CD4-positive, alpha-beta memory T cell (primary cell): ENCODE measurements around the gene TMEFF1. TPM values are rescaled to one million over a fixed set of nuclear protein-coding genes. Genes with fewer than 3 reads are reported as not detected.

ENCODE experiments used
- CTCF ChIA-PET: fragments of 350-600 bp; sonication (Branson Sonifier 250); formaldehyde crosslinking; loops from one replicate; lab custom pipeline; 2021; ENCODE audit warnings: inconsistent platforms; ENCODE audit not compliant: partially characterized antibody; lab: Charles Lee
- POLR2A ChIA-PET: fragments of 350-600 bp; sonication (Branson Sonifier 250); formaldehyde crosslinking; loops from one replicate; lab custom pipeline; 2021; ENCODE audit not compliant: partially characterized antibody; lab: Charles Lee
- DNase-seq, 5 donors: peaks; one replicate each; pipeline versions ENCODE4 v3.0.0 to v3.0.0-alpha.2; 2020 to 2022; ENCODE audit warnings: mixed read lengths in 1 of 5
- H3K27ac ChIP-seq: one replicate; pipeline ENCODE4 v1.7.0; 2013; ENCODE audit warnings: low read depth, low read length
- H3K27me3 ChIP-seq: 2 replicates; pipeline ENCODE4 v1.7.0; 2013; ENCODE audit warnings: mild to moderate bottlenecking, low read length, moderate library complexity; ENCODE audit not compliant: insufficient read depth
- H3K36me3 ChIP-seq: 2 replicates; pipeline ENCODE4 v1.7.0; 2013; ENCODE audit warnings: mild to moderate bottlenecking, low read length, moderate library complexity; ENCODE audit not compliant: insufficient read depth
- H3K4me1 ChIP-seq: 2 replicates; pipeline ENCODE4 v1.7.0; 2013; ENCODE audit warnings: mild to moderate bottlenecking, low read length, moderate library complexity; ENCODE audit not compliant: insufficient read depth
- H3K4me3 ChIP-seq, 2 donors: one replicate each; pipeline ENCODE4 v1.7.0; 2013; ENCODE audit warnings: low read length in 2 of 2, mild to moderate bottlenecking in 1 of 2
- H3K9me3 ChIP-seq, 2 donors: one replicate each; pipeline ENCODE4 v1.7.0; 2013; ENCODE audit warnings: low read length in 2 of 2, control low read depth in 1 of 2; ENCODE audit not compliant: control insufficient read depth in 1 of 2
- H3K27ac Mint-ChIP-seq, 7 donors: one replicate each; pipeline ENCODE4 v1.8.0; 2020 to 2021; ENCODE audit warnings: mixed read lengths in 7 of 7, mild to moderate bottlenecking in 6 of 7, inconsistent platforms in 3 of 7, moderate library complexity in 3 of 7
- H3K27me3 Mint-ChIP-seq, 2 donors: one replicate each; pipeline ENCODE4 v1.8.0; 2020 to 2021; ENCODE audit warnings: mixed read lengths in 2 of 2
- H3K36me3 Mint-ChIP-seq, 2 donors: one replicate each; pipeline ENCODE4 v1.8.0; 2020 to 2021; ENCODE audit warnings: mixed read lengths in 2 of 2, inconsistent platforms in 1 of 2, mild to moderate bottlenecking in 1 of 2
- H3K4me1 Mint-ChIP-seq, 4 donors: one replicate each; pipeline ENCODE4 v1.8.0; 2020 to 2021; ENCODE audit warnings: mixed read lengths in 4 of 4, mild to moderate bottlenecking in 1 of 4
- H3K4me3 Mint-ChIP-seq, 8 donors: one replicate each; pipeline ENCODE4 v1.8.0; 2020 to 2021; ENCODE audit warnings: mixed read lengths in 8 of 8, mild to moderate bottlenecking in 7 of 8, moderate library complexity in 6 of 8, inconsistent platforms in 3 of 8
- H3K9me3 Mint-ChIP-seq, 8 donors: one replicate each; pipeline ENCODE4 v1.8.0; 2020 to 2021; ENCODE audit warnings: mixed read lengths in 8 of 8, mild to moderate bottlenecking in 5 of 8, inconsistent platforms in 3 of 8, moderate library complexity in 1 of 8
- intact Hi-C: fragments of 100-400 bp; cut with micrococcal nuclease; formaldehyde crosslinking; loops from one replicate; pipeline ENCODE4 v1.15.1; 2023
- polyA plus RNA-seq, 2 donors: library from polyadenylated mRNA; unstranded; fragments of 300-500 nt; fragmentation: Illumina TruSeq; gene quantifications; one replicate each; pipeline ENCODE4 v1.2.3, GENCODE V29; 2021
- total RNA-seq, 2 experiments: library from RNA; stranded (reverse); gene quantifications; one replicate each; pipeline ENCODE4 v1.2.3, GENCODE V29; 2021

TMEFF1 gene
- not detected for total RNA-seq
- not detected for polyA plus RNA-seq

GRCh38 chr9:100472788-100473275 is at the start of gene TMEFF1:
Gene TMEFF1, plus strand, starts transcription at chr9:100473149. Its CDS starts 396 bp downstream, at chr9:100473545.
- DNase-seq, result peak in 4 of 5 donors; percentile 6 to 39 (median 10)
- Mint-ChIP-seq H3K27ac (no peak within 1 kb of the TSS), H3K9me3 (no peaks in the 10 kb centered on the region), H3K36me3 (peaks cover 0 to 2% of the 10 kb centered on the region in 2 donors), H3K4me1 (peaks cover 2 to 10% (median 7%) of the 10 kb centered on the region in 4 donors), H3K4me3 (peak within 1 kb of the TSS; percentile 67 to 85 (median 80)), H3K27me3 (peaks cover 25% of the 10 kb centered on the region in 2 donors)
- ChIA-PET POLR2A (no interaction called here), CTCF (no interaction called here)
- Histone ChIP-seq H3K9me3 (no peaks in the 10 kb centered on the region), H3K27me3 (peaks cover 15% of the 10 kb centered on the region), H3K4me3 (peak within 1 kb of the TSS in 1 of 2 donors; percentile 35), H3K4me1 (no peaks in the 10 kb centered on the region), H3K36me3 (no peaks in the 10 kb centered on the region), H3K27ac (no peak within 1 kb of the TSS)
- intact Hi-C loops, result no loop called here

GRCh38 chr9:100425758-100426157 is 47.2 kb upstream of the TMEFF1 start:
- H3K36me3 ChIP-seq, result no peaks in the 10 kb centered on the region
- POLR2A ChIA-PET, result interaction anchor here (2.3 to 2.5 kb wide), 2 partner anchors 73 to 173 kb away, joined by 6 to 14 read pairs; partner anchors contain the start of gene TEX10
- no peaks in the 10 kb centered on the region for H3K27me3 ChIP-seq
- peak overlapping the region in 3 of 7 donors; percentile 15 to 97 (median 95) for H3K27ac Mint-ChIP-seq
- H3K9me3 ChIP-seq, result no peaks in the 10 kb centered on the region
- H3K4me1 ChIP-seq, result peaks cover 26% of the 10 kb centered on the region
- peak overlapping the region; percentile 66 to 99 (median 96) for H3K4me3 Mint-ChIP-seq
- no peaks in the 10 kb centered on the region for H3K9me3 Mint-ChIP-seq
- H3K27me3 Mint-ChIP-seq, result peaks cover 1 to 3% of the 10 kb centered on the region in 2 donors
- peaks cover 25 to 46% (median 33%) of the 10 kb centered on the region in 4 donors for H3K4me1 Mint-ChIP-seq
- DNase-seq, result no peak
- intact Hi-C loops, result loop anchor here (1.0 to 5.0 kb wide), 4 partner anchors 73 to 603 kb away; partner anchors contain the start of genes ERP44, INVS, NR4A3 and TEX10
- H3K36me3 Mint-ChIP-seq, result peaks cover 0 to 8% of the 10 kb centered on the region in 2 donors
- no peak overlapping the region for H3K4me3 ChIP-seq
- CTCF ChIA-PET, result interaction anchor here (1.2 to 2.0 kb wide), 2 partner anchors 12 to 15 kb away, joined by 4 to 17 read pairs; no protein-coding TSS in a partner anchor
- H3K27ac ChIP-seq, result no peak overlapping the region

DNA sequence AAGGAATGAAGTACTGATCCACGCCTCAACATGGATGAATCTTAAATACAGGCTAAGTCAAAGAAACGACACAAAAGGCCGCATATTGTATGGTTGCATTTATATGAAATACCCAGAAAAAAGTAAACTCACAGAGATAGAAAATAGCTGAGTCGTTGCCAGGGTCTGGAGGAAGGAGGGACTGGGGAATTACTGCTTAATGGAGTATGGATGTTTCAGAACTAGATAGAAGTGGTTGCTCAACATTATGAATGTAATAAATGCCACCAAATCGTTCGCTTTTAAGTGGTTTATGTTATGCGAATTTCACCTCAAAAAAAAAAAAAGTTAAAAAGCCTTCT is 46.8 kb upstream of the TMEFF1 start:
- Histone ChIP-seq H3K27me3 (no peaks in the 10 kb centered on the region), H3K27ac (peak overlapping the region; percentile 27), H3K4me3 (peak overlapping the region in 1 of 2 donors; percentile 72), H3K4me1 (peaks cover 26% of the 10 kb centered on the region), H3K36me3 (no peaks in the 10 kb centered on the region), H3K9me3 (no peaks in the 10 kb centered on the region)
- ChIA-PET CTCF (interaction anchor here (0.7 to 2.0 kb wide), 5 partner anchors 9 to 102 kb away, joined by 3 to 17 read pairs (median 4); partner anchors contain the start of gene TEX10), POLR2A (interaction anchor here (0.9 to 2.5 kb wide), 5 partner anchors 15 to 605 kb away, joined by 3 to 14 read pairs (median 6); partner anchors contain the start of gene TEX10)
- Mint-ChIP-seq H3K27me3 (peaks cover 1 to 3% of the 10 kb centered on the region in 2 donors), H3K4me1 (peaks cover 25 to 46% (median 33%) of the 10 kb centered on the region in 4 donors), H3K27ac (peak overlapping the region in 6 of 7 donors; percentile 92 to 97 (median 95)), H3K4me3 (peak overlapping the region; percentile 94 to 99 (median 96)), H3K36me3 (peaks cover 0 to 8% of the 10 kb centered on the region in 2 donors), H3K9me3 (no peaks in the 10 kb centered on the region)
- intact Hi-C loops, result loop anchor here (1.0 to 5.0 kb wide), 4 partner anchors 74 to 604 kb away; partner anchors contain the start of genes ERP44, INVS, NR4A3 and TEX10
- no peak for DNase-seq

GRCh38 chr9:100426530-100427365 is 46.2 kb upstream of the TMEFF1 start, which contains the start of gene MSANTD3:
Gene MSANTD3, plus strand, starts transcription at chr9:100427143. Its CDS starts 14,796 bp downstream, at chr9:100441939.
- Mint-ChIP-seq H3K27ac (peak within 1 kb of the TSS; percentile 92 to 97 (median 95)), H3K4me1 (peaks cover 27 to 50% (median 35%) of the 10 kb centered on the region in 4 donors), H3K9me3 (no peaks in the 10 kb centered on the region), H3K4me3 (peak within 1 kb of the TSS; percentile 94 to 99 (median 96)), H3K36me3 (peaks cover 0 to 8% of the 10 kb centered on the region in 2 donors), H3K27me3 (peaks cover 1% of the 10 kb centered on the region in 2 donors)
- CTCF ChIA-PET, result interaction anchor here (0.7 to 3.1 kb wide), 7 partner anchors 8 to 103 kb away, joined by 3 to 22 read pairs (median 4); partner anchors contain the start of gene TEX10
- Histone ChIP-seq H3K4me3 (peak within 1 kb of the TSS; percentile 64 to 72), H3K36me3 (no peaks in the 10 kb centered on the region), H3K4me1 (peaks cover 26% of the 10 kb centered on the region), H3K27me3 (no peaks in the 10 kb centered on the region), H3K9me3 (no peaks in the 10 kb centered on the region), H3K27ac (peak within 1 kb of the TSS; percentile 40)
- POLR2A ChIA-PET, result interaction anchor here (0.9 to 2.5 kb wide), 6 partner anchors 16 to 1107 kb away, joined by 3 to 14 read pairs (median 4); partner anchors contain the start of genes RNF20 and TEX10
- peak; percentile 39 to 57 (median 48) for DNase-seq
- intact Hi-C loops, result loop anchor here (1.0 to 5.0 kb wide), 6 partner anchors 15 to 972 kb away; partner anchors contain the start of genes ERP44, INVS, MRPL50 and NR4A3

DNA sequence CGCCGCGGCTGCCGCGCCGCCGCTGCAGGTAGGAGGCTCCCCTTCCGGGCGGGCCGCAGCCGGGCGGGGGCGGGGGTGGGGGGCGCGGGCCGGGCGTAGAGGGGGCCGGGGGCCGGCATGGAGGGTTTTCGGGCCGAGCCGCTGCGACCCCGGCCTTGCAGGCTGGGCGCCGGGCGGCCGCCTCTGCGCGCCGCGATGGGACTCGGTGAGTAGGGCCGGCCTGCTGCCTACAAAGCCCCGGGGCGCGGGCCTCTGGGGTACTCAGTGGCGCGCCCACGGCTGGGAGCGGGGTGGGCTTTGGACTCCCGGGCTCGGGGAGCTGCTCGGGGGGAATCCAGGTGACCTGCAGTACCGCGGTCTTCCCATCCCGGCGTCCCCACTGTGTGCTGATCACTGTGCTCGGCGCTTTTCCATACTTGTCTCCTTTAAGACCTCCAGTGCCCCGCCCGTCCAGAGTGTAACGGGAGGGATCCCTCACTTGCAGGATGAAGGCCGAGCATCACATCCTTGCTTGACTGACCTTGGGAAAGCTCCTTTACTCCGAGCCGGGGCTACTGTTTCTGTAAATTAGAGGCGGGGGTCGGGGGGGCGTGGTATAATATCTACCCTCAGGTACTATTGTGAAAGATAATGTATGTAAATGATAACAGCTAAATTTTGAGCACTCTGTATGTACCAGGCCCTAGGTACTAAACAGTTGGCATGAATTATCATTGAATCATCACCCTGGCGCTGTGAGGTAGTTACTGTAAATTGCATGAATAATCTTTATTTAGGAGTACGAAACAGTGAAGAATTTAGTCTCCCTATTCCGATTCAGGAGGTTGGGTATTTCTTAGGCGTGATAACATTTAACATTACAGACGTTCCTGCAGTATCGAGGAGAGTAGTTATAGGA is 45.3 kb upstream of the TMEFF1 start:
- Histone ChIP-seq H3K27me3 (no peaks in the 10 kb centered on the region), H3K36me3 (no peaks in the 10 kb centered on the region), H3K4me1 (peaks cover 26% of the 10 kb centered on the region), H3K27ac (peak overlapping the region; percentile 40), H3K4me3 (peak overlapping the region; percentile 5 to 67), H3K9me3 (no peaks in the 10 kb centered on the region)
- Mint-ChIP-seq H3K4me1 (peaks cover 27 to 52% (median 36%) of the 10 kb centered on the region in 4 donors), H3K27me3 (no peaks in the 10 kb centered on the region), H3K27ac (peak overlapping the region in 6 of 7 donors; percentile 38 to 86 (median 64)), H3K36me3 (peaks cover 0 to 8% of the 10 kb centered on the region in 2 donors), H3K9me3 (no peaks in the 10 kb centered on the region), H3K4me3 (peak overlapping the region; percentile 83 to 90 (median 86))
- CTCF ChIA-PET, result interaction anchor here (1.0 to 3.1 kb wide), 4 partner anchors 10 to 75 kb away, joined by 3 to 22 read pairs (median 4); partner anchors contain the start of gene TEX10
- intact Hi-C loops, result loop anchor here (1.0 to 5.0 kb wide), 5 partner anchors 16 to 971 kb away; partner anchors contain the start of genes ERP44, INVS, MRPL50 and NR4A3
- peak in 1 of 5 donors; percentile 43 for DNase-seq
- POLR2A ChIA-PET, result interaction anchor here (1.1 to 2.5 kb wide), 6 partner anchors 16 to 1107 kb away, joined by 3 to 14 read pairs (median 4); partner anchors contain the start of genes RNF20 and TEX10
